ENCODE results near the gene ZNF202.
"Not testable (repeated sequence)": the region's sequence is repeated elsewhere in the genome, so short reads cannot be mapped to it uniquely, and the experiment has no call there.

Gene ZNF202

DNA sequence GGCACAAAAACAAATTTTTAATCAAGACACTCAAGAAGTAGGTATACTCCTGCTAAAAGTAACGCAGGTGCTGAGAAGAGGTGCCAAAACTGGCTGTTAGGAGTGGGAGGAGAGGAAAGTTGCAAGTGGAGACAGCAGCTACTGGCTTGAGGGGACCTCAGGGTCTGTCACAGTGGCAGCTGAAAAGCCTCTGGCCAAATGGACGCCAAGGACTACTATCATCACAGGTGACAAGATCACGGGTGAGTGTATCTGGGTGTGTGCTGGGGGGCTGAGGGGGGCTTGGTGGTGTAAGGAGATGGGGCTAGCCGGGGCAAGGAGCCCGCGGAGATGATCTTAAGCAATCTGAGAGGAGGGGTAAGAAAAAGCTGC is 687 bp downstream of the ZNF202 start:
- no peak for DNase-seq

DNA sequence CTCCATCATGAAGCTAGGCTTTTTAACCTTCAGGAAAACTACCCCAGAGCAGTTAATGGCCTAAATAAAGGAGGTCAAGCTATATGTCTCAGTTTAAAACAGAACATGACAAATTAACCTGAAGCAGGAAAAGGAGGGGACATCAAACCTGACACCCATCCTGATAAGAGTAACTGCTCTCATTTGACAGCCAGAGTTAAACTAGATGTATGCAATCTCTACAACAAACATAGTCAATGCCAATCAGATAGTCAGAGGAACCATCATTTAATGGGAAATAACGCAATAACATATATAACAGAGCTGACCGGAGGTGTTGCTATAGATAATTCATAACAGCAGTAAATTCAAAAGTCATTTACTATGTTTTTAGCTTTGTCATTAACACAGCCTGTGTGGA is 3.1 kb downstream of the ZNF202 start:
- DNase-seq = no peak

GRCh38 chr11:123736769-123737168 is 4.7 kb downstream of the ZNF202 start:
- DNase-seq = no peak

DNA sequence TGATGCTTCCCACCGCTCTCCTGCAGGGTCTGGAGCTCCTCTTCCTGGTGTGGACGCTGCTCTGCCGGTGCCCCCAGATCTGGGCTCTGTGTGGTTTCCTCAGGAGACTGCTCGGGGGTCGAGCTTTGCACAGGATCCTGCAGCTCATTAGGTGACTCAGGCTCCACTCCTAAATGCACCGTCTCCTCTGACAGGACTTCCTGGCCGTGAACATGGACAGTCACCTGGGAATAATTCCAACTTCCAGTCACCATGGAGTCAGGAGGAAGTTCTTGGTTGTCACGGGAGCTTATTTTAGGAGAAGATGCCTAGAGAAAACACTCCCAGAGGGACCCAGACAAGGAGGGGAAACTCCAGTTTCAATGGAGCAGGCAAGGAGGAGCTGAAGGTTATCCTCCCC is 11.9 kb downstream of the ZNF202 start:
- DNase-seq = no peak

GRCh38 chr11:123725995-123726655 is 15.3 kb downstream of the ZNF202 start:
- no peak for DNase-seq

- no peak for DNase-seq
Measured at GRCh38 chr11:123719452-123719851, 22.0 kb downstream of the ZNF202 start.

GRCh38 chr11:123718469-123718868 is 23.0 kb downstream of the ZNF202 start:
- DNase-seq = no peak

GRCh38 chr11:123718063-123718462 is 23.4 kb downstream of the ZNF202 start:
- no peak for DNase-seq

- not testable (repeated sequence) for DNase-seq
Measured at GRCh38 chr11:123712627-123713026, 28.8 kb downstream of the ZNF202 start.

GRCh38 chr11:123707606-123708205 is 33.8 kb downstream of the ZNF202 start:
- DNase-seq = peak; percentile 54

DNA sequence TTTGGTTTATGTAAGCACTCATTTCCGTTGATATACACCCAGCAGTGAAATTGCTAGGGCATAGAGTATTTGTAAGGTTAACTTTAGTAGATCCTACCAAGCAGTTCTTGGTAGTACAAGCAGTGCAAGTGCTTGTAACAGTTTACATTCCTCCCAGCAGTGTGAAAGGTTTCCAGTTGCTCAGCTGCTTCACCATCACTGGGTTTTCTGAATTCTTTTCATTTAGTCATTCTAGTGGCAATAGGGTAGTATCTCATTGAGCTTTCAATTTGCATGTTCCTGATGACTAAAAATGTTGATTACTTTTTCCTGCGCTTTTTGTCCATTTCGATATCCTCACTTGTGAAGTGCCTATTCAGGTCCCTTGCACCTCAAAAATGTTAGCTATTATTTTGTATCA is 34.3 kb downstream of the ZNF202 start:
- no peak for DNase-seq

DNA sequence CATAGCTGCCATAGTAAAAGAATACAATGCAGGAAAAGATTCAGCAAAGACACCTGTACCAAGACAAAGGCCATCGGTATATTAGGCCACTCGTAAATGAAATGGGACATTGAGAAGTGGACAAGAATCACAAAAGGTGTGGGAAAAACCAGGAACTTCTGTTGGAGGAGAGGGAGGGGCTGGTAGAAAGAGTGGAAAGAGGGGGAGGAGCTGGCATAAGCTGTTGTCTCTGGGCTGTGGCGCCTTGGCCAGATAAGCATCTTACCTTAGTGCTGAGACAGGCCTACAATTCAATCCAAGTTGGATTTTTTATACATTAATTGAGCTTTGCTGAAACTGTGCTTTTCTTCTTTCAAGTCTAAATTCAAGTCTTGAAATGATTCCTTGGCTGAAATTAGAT is 37.1 kb downstream of the ZNF202 start:
- no peak for DNase-seq

DNA sequence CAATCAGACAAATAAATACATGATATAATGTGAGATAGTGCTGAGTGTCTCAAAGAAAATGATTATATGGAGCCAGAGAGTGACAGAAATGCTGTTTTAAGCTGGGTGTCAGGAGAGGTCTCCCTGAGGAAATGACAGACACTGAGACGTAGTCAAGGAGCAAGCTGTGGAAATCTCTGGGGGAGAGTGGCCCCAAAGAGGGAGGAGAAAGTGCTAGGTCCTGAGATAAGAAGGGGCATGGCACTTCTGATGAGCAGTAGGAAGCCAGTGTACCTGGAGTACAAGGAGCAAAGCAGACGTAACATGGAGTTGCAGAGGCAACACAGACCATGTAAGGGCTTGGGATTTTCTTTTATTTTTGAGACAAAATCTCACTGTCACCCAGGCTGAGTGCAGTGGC is 38.8 kb downstream of the ZNF202 start:
- no peak for DNase-seq

DNA sequence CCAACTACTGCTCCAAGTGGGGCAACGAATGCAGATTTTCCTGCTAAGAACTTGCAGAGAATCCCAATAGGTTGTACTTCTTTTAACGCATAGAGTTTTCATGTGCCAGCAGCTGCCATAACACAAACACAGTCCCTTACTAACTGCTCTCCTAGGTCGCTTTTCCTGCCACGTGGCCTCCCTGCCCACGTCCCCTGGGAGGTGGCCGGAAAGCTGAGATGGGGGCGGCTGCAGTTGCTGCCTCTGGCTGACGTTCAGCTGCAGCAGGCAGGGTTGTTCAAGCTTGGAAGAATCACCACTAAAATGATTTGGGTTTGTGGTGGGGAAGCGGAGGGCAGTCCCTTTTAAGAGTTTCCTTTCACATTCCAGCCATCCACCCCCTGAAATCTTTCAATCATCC is 39.3 kb downstream of the ZNF202 start:
- DNase-seq = no peak

DNA sequence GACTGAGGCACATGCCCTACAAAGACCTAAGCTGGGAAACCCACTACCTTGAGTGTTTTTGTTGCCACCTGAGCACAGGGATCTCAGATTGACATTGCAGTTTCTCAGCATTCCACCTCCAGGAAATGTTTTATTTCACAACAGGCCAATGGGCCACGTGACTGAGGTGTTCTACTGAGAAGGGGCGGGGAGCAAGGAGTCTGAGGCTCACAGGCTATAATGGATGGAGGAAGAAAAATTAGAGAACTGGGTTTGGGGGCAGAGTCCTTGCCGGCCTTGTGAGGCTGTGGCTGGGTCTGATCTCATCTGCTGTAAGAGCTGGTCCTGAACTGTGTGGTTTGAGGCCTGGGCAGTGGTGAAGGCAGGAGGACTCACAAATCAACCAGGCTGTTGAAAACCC is 40.7 kb downstream of the ZNF202 start:
- peak; percentile 98 for DNase-seq

DNA sequence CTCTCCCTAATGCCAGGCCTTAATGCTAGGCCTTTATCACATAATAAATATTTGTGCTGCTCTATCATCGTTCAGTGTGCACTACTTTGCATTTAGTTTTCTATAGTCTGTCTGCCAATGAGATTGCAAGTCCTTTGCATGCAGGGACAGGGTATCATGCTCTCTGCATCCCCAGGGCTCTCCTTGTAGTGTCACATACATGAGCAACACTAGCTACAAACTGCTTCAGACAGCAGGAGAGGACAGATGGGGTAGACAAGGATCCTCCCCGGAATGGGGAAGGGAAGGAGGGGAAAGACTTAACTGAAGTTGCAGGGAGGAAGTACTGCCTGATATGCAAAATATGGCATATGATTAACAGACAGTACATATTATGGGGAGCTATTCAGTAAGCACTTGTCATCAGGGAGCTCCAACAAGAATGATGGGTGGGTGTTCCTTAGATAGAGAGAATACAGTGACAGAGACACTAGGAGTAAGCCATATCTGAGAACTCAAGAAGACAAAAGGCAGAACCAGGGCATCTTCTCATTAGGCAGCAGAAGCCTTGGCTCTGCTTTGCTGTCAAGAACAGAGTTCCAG is 42.8 kb downstream of the ZNF202 start:
- peak; percentile 53 for DNase-seq

GRCh38 chr11:123696183-123696582 is 45.3 kb downstream of the ZNF202 start:
- no peak for DNase-seq

GRCh38 chr11:123695231-123695630 is 46.2 kb downstream of the ZNF202 start:
- DNase-seq = no peak

DNA sequence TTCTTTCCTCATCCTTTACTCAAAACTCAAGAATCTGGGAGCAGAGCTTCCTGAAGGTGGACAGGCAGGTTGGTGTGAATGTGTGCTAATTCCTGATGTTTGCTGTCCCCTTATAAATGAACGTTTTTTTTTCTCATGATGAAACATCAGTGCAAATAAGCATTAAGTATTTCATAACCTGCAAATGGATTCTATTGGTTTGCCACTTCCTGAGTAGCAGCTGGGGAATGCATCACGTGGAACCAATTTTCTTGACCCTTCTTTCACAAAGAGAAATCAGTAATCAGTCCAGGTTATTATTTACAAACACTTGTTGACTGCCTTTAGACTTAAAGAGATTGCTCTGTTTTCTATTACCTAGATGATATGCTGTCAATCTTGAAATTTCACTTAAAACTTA is 46.9 kb downstream of the ZNF202 start:
- peak; percentile 65 for DNase-seq

- no peak for DNase-seq
Measured at GRCh38 chr11:123692961-123693360, 48.5 kb downstream of the ZNF202 start.

- DNase-seq = no peak
Measured at GRCh38 chr11:123690485-123690884, 51.0 kb downstream of the ZNF202 start.

- no peak for DNase-seq
Measured at GRCh38 chr11:123684601-123685000, 56.9 kb downstream of the ZNF202 start.

- DNase-seq = no peak
Measured at GRCh38 chr11:123683428-123684170, 57.9 kb downstream of the ZNF202 start.
